NCI-H524 (cell line): ENCODE results near the gene APOD.

ENCODE experiments used
- DNase-seq, 2 experiments: peaks; one replicate each; lab custom pipeline; 2025; lab: John Stamatoyannopoulos, UW

APOD gene

DNA sequence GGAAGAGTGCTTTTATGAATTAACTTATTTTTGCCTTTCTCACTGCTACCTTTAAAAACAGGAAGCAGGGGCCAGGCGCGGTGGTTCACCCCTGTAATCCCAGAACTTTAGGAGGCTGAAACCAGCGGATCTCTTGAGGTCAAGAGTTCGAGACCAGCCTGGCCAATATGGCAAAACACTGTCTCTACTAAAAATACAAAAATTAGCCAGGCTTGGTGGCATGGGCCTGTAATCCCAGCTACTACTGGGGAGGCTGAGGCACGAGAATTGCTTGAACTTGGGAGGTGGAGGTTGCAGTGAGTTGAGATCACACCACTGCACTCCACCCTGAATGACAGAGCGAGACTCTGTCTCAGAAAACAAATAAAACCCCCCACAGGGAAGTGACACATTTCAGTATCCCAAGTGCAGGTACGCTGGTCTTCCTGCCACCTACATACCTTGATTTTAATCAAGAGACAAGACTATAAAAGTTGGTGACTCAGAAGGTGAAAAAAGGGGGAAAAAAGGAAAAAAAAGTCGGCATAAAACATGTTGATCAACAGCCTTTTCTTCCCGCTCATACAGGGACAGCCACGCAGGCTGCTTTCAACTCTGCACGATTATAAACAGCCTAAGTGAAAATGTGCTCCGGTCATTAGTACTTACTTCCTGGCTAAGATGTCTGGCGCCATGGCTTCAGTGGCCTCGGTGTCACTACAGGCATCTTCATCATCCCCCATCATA is 59.4 kb downstream of the APOD start:
- no peak for DNase-seq

DNA sequence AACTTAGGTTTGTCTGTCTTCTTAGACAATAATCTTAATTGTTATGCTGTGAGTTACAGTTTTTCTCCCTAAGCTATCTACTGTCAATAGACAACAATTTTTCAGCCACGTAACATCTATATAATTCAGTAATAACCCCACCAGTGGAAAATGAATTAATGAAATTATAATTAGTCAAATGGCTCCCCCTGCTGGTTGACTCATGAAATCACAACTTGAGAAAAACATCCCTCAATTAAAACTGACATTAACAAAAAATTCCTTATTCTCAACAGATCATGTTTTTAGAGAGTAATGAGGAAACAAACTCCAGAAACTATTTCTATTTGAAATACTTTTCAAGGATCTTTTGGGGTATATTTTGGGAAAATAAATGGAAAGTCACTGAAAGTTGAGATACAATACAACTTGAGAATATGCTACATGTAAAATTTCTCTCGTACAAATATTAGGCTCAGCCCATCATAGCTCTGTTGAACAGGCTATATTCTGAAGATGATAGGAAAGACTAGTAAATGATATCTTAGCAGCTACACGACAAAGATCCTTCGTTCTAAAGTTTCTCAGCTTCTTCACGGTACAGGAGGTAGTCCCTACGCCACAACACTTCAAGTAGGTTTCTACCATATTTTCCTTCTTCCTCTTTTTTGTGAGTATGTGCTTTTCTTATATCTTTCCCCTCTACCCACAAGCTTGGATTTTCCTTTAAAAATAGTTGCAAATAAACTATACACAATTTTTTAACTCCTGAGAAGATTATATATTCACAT is 61.3 kb downstream of the APOD start:
- peak in 1 of 2 experiments; percentile 58 for DNase-seq
